K562 (cell line): Measurements from ENCODE around the gene UNC5C.

Source experiments
- ATF4 ChIP-seq: fragments of 450-650 bp; formaldehyde crosslinking; IDR thresholded peaks from 2 replicates; pipeline ENCODE4 v1.4.0; 2022; ENCODE audit warnings: mild to moderate bottlenecking, moderate library complexity
- BCOR ChIP-seq: fragments of 450-650 bp; IDR thresholded peaks from 2 replicates; pipeline ENCODE4 v1.6.1; 2016
- CREM ChIP-seq: IDR thresholded peaks from 2 replicates; pipeline ENCODE4 v1.6.1; 2014; ENCODE audit warnings: antibody characterized with exemption, low read depth
- CTCF ChIP-seq, 3 experiments: IDR thresholded peaks in 2 of 3; conservative IDR thresholded peaks in 1 of 3; 2 replicates each; pipeline ENCODE4 v1.5.1; 2011 to 2012; ENCODE audit warnings: low read length in 3 of 3, mild to moderate bottlenecking in 3 of 3, control low read depth in 2 of 3, improper control_type of control experiment in 1 of 3, inconsistent platforms in 1 of 3, low read depth in 1 of 3, mixed read lengths in 1 of 3, moderate library complexity in 1 of 3; ENCODE audit not compliant: insufficient read depth in 2 of 3
- ETV6 ChIP-seq, 3 experiments: fragments of 150-350 bp in 1 of 3; sonication (generic) in 1 of 3; formaldehyde crosslinking in 1 of 3; IDR thresholded peaks; 2 replicates each; pipeline versions ENCODE4 v1.6.1 to v1.8.0; 2014 to 2022; ENCODE audit warnings: borderline replicate concordance in 2 of 3, low read depth in 2 of 3, antibody characterized with exemption in 1 of 3, low read length in 1 of 3, mild to moderate bottlenecking in 1 of 3, missing genetic modification reagents in 1 of 3
- JUN ChIP-seq, 2 experiments: sonication (generic) in 1 of 2; formaldehyde crosslinking in 1 of 2; IDR thresholded peaks; 2 replicates each; pipeline versions ENCODE4 v1.6.1 to v1.8.0; 2012 to 2022; ENCODE audit warnings: borderline replicate concordance in 2 of 2, mild to moderate bottlenecking in 2 of 2, improper control_type of control experiment in 1 of 2, low read depth in 1 of 2, low read length in 1 of 2, missing genetic modification reagents in 1 of 2
- MAZ ChIP-seq, 2 experiments: fragments of 450-650 bp in 1 of 2; sonication (generic) in 1 of 2; formaldehyde crosslinking; IDR thresholded peaks in 1 of 2; conservative IDR thresholded peaks in 1 of 2; 2 replicates each; pipeline versions ENCODE4 v1.4.0 to v1.5.0; 2020; ENCODE audit warnings: mild to moderate bottlenecking in 1 of 2, missing genetic modification reagents in 1 of 2
- NR2C2 ChIP-seq, 2 experiments: fragments of 200-800 bp in 1 of 2; sonication (Bioruptor generic) in 1 of 2; sonication (generic) in 1 of 2; formaldehyde crosslinking in 1 of 2; IDR thresholded peaks; 2 replicates each; pipeline versions ENCODE4 v1.6.1 to v1.8.0; 2016 to 2022; ENCODE audit warnings: mild to moderate bottlenecking in 1 of 2, missing compliant biosample characterization in 1 of 2, missing genetic modification characterization in 1 of 2, missing genetic modification reagents in 1 of 2
- ZBTB12 ChIP-seq: fragments of 250-450 bp; sonication (Bioruptor Pico); IDR thresholded peaks from 2 replicates; pipeline ENCODE4 v1.4.0; 2020
- ZHX1 ChIP-seq: fragments of 150-350 bp; conservative IDR thresholded peaks from 2 replicates; pipeline ENCODE4 v1.6.1; 2014; ENCODE audit warnings: low read length
- ZNF12 ChIP-seq: sonication (generic); formaldehyde crosslinking; IDR thresholded peaks from 2 replicates; pipeline ENCODE4 v1.4.0; 2020; ENCODE audit warnings: mild to moderate bottlenecking, missing genetic modification reagents
- ZNF830 ChIP-seq: fragments of 250-450 bp; sonication (Bioruptor Pico); IDR thresholded peaks from 2 replicates; pipeline ENCODE4 v1.5.0; 2021; ENCODE audit warnings: mild to moderate bottlenecking

GRCh38 chr4:95446173-95446572 is 102.6 kb downstream of the UNC5C start:
- no peak for TF ChIP-seq MAZ (CRISPR knock-in tag; conservative IDR thresholded peaks at IDR 0.05 in 1 of 2, IDR thresholded peaks at IDR 0.05 in 1 of 2)
- TF ChIP-seq CREM: no peak
- no peak for TF ChIP-seq ZNF12
- no peak for TF ChIP-seq NR2C2 (CRISPR knock-in tag; IDR thresholded peaks at IDR 0.05)
- no peak for TF ChIP-seq NR2C2 (tag; IDR thresholded peaks at IDR 0.05)
- no peak for TF ChIP-seq ATF4 (CRISPR knock-in tag)
- TF ChIP-seq ZBTB12 (CRISPR knock-in tag): no peak
- no peak for TF ChIP-seq BCOR
- no peak for TF ChIP-seq CTCF (IDR thresholded peaks at IDR 0.05 in 2 of 3, conservative IDR thresholded peaks at IDR 0.05 in 1 of 3; ENCODE audit: insufficient read depth in 2 of 3, low read depth in 1 of 3, low read length in 3 of 3)
- TF ChIP-seq ZHX1: no peak
- TF ChIP-seq ETV6 (IDR thresholded peaks at IDR 0.05; ENCODE audit: borderline replicate concordance in 1 of 2, low read depth in 2 of 2, low read length in 1 of 2): no peak
- no peak for TF ChIP-seq ETV6 (CRISPR knock-in tag; IDR thresholded peaks at IDR 0.05; ENCODE audit: borderline replicate concordance)
- TF ChIP-seq JUN (IDR thresholded peaks at IDR 0.05; ENCODE audit: borderline replicate concordance, low read depth, low read length): no peak
- no peak for TF ChIP-seq JUN (CRISPR knock-in tag; IDR thresholded peaks at IDR 0.05; ENCODE audit: borderline replicate concordance)
- no peak for TF ChIP-seq ZNF830 (CRISPR knock-in tag)
